Suppressor macrophage treated with lipopolysaccharide for 4 hours (primary cell): ENCODE measurements around the gene NOA1.
A peak's percentile ranks its signal among the peaks of the same experiment; 100 is the strongest.

Experiments
- DNase-seq: peaks from one replicate; pipeline ENCODE4 v3.0.0-alpha.2; 2020

NOA1 gene

GRCh38 chr4:56977321-56978012, at the start of gene NOA1:
Gene NOA1, minus strand, starts transcription at chr4:56977606. Its CDS starts 21 bp downstream, at chr4:56977585.
- DNase-seq: peak; percentile 100

- no peak for DNase-seq
Observed at GRCh38 chr4:57023104-57023503, 45.7 kb upstream of the NOA1 start.

DNA sequence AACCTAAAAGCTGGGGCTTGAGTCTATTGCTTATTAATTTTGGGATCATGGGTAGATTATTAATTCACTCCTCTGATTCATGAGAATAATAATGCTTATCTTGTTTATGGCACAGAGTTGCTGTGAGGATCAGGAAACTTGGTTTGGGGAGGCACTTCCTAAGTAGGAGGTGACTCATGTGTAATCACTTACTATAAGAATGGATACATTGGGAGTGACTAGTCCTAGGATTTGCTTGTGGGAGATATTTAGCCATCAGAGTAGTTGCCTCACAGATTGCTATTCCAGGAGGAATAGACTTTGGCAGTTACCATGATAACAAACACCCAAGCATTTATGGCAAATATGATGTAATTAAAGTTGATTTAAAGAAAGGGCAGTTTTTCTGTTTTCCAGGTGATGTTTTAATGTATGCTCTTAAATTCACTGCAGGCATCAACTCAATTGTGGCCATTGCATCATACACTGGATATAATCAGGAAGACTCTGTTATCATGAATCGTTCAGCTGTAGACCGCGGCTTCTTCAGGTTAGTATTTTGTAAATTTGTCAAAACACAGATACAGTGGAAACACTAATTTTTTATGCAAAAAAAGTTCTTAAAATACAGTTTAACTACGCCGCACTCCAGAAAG, 43.2 kb upstream of the NOA1 start:
- no peak for DNase-seq

DNA sequence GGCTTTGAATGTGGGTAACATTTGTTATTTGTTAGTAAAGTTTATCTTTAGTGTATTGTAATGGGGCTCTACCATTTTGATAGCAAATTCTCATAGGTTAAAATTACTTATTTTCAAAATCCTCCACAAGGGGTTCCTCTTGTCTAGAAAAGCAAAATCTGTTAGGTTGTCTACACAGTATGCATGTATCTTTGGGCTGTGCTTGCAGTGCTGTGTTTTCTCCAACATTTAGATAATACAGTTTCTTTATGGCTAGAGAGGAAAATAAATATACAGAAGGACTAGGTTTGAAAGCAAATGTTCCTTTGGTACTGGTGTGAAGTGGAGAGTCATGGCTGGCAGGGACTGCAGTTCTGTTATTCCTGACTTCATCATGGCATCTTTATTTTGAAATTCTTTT, 41.6 kb upstream of the NOA1 start:
- DNase-seq: no peak

DNA sequence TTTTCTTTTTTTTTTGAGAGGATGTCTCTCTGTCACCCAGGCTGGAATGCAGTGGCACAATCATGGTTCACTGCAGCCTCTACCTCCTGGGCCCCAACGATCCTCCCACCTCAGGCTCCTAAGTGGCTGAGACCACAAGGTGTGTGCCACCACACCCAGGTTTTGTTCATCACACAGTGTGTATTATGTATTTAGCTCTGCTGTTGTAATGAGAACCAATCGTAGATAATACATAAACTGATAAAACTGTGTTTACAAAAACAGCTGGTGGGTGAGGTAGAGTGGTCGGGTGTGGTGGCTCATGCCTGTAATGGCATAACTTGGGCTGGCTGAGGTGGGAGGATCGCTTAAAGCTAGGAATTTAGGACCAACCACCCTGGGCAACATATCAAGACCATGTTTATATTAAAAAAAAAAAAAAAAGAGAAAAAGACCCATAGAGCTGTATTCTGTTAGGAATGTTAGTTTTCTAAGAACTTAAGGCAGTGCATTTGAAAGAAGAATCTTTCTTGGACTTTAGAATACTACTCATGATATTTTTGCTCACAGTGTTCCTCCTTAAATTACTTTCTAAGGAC, 36.2 kb upstream of the NOA1 start:
- no peak for DNase-seq

- no peak for DNase-seq
Observed at GRCh38 chr4:56999751-57000150, 22.3 kb upstream of the NOA1 start.

GRCh38 chr4:56995525-56995924, 18.1 kb upstream of the NOA1 start:
- DNase-seq: no peak

DNA sequence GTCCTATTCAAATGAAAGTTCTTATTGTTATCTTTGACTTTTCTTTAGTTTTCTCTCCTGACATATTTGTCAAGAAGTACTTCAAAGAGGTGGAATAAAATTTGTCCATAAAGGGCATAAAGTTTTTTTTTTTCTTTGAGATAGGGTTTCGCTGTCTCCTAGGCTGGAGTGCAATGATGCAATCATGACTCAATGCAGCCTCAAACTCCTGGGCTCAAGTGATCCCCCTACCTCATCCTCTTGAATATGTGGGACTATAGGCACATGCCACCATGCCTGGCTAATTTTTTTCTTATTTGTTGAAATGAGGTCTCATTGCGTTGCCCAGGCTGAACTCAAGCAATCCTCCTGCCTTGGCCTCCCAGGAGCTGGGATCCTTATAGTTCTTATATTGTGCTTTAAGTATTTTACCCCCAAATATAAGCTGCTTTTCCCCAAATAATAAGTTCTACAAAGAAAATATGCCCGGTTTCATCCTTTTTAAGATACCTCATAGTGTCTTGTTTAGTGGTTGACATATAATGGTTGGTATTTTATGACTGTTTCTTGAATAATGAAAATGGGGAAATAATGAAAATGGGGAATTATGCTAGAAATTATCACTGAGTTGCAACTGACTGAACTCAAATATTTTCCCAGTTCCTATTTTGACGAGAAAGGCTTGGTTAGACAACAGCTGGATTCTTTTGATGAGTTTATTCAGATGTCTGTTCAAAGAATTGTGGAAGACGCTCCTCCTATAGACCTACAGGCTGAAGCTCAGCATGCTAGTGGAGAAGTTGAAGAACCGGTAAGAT, 12.9 kb upstream of the NOA1 start:
- DNase-seq: peak; percentile 61

- no peak for DNase-seq
Observed at GRCh38 chr4:56986952-56987351, 9.5 kb upstream of the NOA1 start.

GRCh38 chr4:56986192-56986591, 8.8 kb upstream of the NOA1 start:
- DNase-seq: no peak

DNA sequence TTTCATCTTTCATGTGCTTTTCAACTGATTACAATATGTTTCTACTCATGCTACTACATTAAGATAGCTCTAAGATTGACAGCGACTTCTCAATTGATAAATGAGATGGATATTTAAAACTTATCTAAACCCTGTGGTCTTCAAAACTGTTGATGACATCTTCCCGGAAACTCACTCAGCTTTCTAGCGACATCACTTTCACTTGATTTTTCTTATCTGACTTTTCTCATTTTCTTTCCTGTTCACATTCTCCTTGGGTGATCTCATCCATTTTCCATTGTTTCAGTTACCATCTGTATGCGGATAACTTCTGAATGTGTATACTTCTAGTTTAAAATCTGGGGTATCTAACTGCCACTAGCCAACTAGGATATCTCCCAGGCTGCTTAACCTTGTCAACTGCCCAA, 4.4 kb upstream of the NOA1 start:
- no peak for DNase-seq

GRCh38 chr4:56979421-56980072, 2.1 kb upstream of the NOA1 start:
- DNase-seq: peak; percentile 26

DNA sequence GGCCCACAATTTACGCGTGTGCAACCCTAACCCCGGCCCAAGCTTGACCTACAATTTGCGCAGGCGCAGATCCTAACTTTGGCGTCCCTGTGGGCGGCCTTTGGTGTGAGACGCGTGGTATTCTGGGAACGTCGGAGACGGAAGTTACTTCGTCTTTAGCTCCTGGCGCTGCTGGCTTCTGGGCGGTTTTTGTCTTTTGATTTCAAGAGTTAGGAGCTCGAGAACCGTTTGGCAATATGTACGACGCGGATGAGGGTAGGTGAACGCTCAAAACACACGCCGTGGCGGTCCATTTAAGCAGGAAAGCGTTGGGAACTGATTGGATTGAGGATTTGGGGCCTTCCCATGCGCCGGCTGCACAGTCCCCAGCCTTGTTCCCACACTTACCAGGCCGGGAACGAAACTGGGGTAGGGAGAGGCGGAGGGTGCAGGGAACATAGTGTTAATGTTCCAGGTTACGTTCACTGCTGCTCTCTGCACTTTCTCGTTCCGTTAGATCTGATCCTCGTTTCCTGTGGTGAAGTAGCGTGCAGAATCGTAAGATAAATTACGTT, 1.4 kb upstream of the NOA1 start, which contains the start of gene POLR2B:
POLR2B (plus strand) TSS at position 147 of the 554 bp plus-strand sequence; CDS start at position 237, 90 bp downstream.
- peak; percentile 99 for DNase-seq

- peak; percentile 45 for DNase-seq
Observed at GRCh38 chr4:56976837-56977320, 527 bp downstream of the NOA1 start.

GRCh38 chr4:56976283-56976836, 1.0 kb downstream of the NOA1 start:
- DNase-seq: peak; percentile 21

DNA sequence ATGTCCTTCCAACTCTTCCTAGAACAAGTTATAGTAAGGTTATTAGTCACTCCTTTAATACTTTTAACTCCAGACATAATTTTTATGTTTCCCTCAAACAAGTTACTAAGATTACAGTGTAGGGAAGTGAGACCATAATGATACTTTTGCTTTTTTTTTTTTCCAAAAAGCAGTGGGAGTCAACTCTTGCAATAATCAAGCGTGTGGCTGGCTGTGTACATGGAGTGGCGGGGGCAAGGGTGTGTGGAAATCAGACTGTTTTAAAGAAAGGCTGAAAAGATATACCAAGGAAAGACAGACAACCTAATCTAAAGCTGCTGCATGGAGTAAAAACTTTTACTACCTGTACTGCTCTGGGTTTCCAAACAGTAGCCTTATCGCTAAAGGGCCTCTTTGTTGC, 4.1 kb downstream of the NOA1 start:
- DNase-seq: peak; percentile 44

DNA sequence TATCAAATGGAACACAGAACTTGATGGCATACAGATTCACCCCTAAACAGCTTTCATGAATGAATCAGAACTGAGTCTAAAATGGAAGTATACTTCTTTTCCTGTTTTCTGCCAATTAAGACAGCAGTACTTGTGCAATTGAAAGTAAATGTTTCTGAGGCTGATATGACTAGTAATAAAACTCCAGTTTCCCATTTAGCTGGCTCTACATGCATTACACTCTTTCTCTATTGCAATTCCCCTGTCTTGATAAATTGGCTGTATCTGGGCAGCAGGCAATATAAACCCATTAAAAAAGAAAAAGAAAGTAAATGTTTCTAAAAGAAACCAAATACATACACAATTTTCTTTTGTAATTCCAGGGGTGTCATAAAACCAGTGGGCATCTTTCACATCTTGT, 4.6 kb downstream of the NOA1 start:
- peak; percentile 32 for DNase-seq

DNA sequence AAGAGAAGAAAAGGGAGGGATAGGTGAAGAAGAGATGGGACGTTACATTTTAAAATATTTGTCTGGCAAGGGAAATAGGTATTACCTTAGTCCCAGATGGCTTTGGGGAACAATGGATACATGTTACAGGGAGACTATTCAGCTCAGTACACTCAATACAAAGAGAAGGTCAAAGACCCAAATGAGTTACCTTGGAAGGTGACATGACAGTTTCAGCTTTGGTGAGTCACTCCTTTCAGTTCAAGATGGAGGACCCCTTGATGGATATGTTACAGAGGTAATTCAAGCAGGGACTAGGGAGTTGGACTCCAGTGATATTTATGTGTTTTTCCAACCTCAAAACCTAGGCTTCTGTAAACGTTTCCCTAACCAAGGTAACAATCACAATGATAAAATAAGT, 5.0 kb downstream of the NOA1 start:
- no peak for DNase-seq

DNA sequence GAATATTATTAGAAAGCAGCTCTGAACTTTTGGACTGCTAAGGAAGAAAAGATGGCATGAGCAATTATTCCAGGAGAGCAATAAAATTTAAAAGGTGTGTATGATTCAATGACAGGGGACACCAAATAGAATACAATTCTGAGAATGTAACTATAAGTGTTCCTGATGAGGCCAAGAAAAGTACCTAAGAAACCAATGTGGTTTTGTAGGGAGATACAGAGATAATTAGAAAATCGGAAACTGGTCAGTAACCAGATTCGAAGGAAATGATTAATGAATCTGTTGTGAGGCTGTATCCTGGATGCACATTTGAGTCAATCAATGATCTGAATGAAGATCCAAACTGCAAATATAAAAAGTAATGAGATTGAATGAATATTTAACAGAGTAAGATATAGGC, 6.0 kb downstream of the NOA1 start:
- DNase-seq: no peak

DNA sequence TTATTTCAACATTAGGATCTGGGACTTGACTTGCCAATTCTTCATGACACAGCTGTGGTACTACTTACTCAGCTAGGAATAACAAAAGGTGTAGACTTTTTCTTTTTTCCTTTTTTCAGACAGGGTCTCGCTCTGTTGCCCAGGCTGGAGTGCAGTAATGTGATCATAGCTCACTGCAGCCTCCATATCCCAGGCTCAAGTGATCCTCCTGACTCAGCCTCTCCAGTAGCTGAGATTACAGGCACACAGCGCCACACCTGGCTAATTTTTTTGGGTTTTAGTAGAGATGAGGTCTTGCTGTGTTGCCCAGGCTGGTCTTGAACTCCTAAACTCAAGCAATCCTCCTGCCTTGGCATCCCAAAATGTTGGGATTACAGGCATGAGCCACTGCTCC, 16.3 kb downstream of the NOA1 start:
- no peak for DNase-seq

DNA sequence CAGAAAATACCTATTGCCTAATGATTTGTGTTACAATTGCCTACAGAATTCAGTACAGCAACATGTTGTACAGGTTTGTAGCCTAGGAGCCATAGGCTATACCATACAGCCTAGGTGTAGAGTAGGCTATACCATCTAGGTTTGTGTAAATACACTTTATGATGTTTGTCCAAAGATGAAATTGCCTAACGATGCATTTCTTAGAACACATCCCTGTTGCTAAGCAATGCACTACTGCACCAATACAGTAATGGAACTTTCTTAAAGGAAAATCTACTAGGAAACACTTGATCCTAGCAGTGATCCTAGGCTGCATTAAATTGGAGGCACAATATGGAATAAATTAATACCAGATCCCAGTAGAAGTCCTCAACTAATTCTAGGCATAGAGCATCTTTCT, 18.3 kb downstream of the NOA1 start:
- no peak for DNase-seq

DNA sequence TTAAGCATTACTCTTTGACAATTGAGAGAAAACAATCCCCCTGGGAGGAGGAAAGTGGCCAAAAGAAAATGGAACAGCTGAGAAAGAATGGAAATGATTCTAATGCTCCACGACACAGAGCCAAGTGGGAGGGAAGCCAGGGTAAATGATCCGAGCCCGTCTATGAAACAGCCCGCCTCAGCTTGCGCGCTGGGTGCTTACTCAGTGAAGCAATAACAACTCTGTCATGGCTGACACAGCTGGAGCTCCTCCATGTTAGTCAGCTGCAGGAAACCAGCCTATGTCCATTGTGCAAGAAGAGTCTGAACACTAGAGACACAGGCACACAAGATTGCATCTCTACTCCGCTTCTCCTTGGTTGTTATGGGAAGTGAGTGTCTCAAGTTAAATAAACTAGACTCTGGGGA, 19.3 kb downstream of the NOA1 start:
- peak; percentile 91 for DNase-seq
